ENCODE results near the gene IL1RAP.

The IL1RAP gene

GRCh38 chr3:190706582-190706981, 192.7 kb downstream of the IL1RAP start:
- no peak overlapping the region for H3K4me3 ChIP-seq (replicated peaks; ENCODE audit: insufficient read depth, low read length)
- TF ChIP-seq REST (IDR thresholded peaks at IDR 0.05; ENCODE audit: insufficient replicate concordance, low read depth) (no peak), POLR2AphosphoS5 (IDR thresholded peaks at IDR 0.05; ENCODE audit: low read depth) (no peak), SPI1 (IDR thresholded peaks at IDR 0.05; ENCODE audit: borderline replicate concordance, low read depth) (no peak), CTCF (IDR thresholded peaks at IDR 0.05; ENCODE audit: insufficient read depth, low read length) (no peak), GABPA (IDR thresholded peaks at IDR 0.05; ENCODE audit: low read depth) (no peak)
- no peak overlapping the region for H3K27ac ChIP-seq (replicated peaks)
- no peak for DNase-seq (ENCODE audit: low read depth in 1 of 2, low spot score in 1 of 2)
- H3K27me3 ChIP-seq (ENCODE audit: insufficient read depth, poor library complexity, severe bottlenecking): no peaks in the 10 kb centered on the region
